Heart left ventricle (tissue), 16 donors: ENCODE results near the gene TXNRD2. TPM values are rescaled to one million over a fixed set of nuclear protein-coding genes. Genes with fewer than 3 reads are reported as not detected.

ENCODE experiments used
- ATAC-seq, 4 donors: fragments of 200-7000 bp; cut with Tn5 transposase; one replicate each; pipeline ENCODE4 v1.9.1; 2020 to 2022; ENCODE audit warnings: moderate library complexity in 4 of 4, mild to moderate bottlenecking in 3 of 4, moderate number of reproducible peaks in 1 of 4
- DNase-seq, 5 donors: peaks; one replicate each; pipeline ENCODE4 v3.0.0-alpha.2; 2020
- H3K27ac ChIP-seq, 12 donors: fragments of 200-600 bp; sonication (generic) in 4 of 12; one replicate each; pipeline versions ENCODE4 v1.5.0 to v1.8.0; 2016 to 2022; ENCODE audit warnings: mild to moderate bottlenecking in 2 of 12
- H3K27me3 ChIP-seq, 9 donors: fragments of 200-600 bp; sonication (generic) in 2 of 9; one replicate each; pipeline versions ENCODE4 v1.5.1 to v1.8.0; 2016 to 2022; ENCODE audit warnings: mild to moderate bottlenecking in 3 of 9
- H3K36me3 ChIP-seq, 9 donors: fragments of 200-600 bp; sonication (generic) in 2 of 9; one replicate each; pipeline versions ENCODE4 v1.5.0 to v1.8.0; 2018 to 2022; ENCODE audit warnings: mild to moderate bottlenecking in 2 of 9
- H3K4me1 ChIP-seq, 12 donors: fragments of 200-600 bp; sonication (generic) in 4 of 12; one replicate each; pipeline versions ENCODE4 v1.5.0 to v1.8.0; 2016 to 2022; ENCODE audit warnings: mild to moderate bottlenecking in 3 of 12
- H3K4me3 ChIP-seq, 12 donors: fragments of 200-600 bp; sonication (generic) in 4 of 12; one replicate each; pipeline versions ENCODE4 v1.5.0 to v1.8.0; 2017 to 2022; ENCODE audit warnings: mild to moderate bottlenecking in 9 of 12, moderate library complexity in 4 of 12
- H3K9me3 ChIP-seq, 12 donors: fragments of 200-600 bp; sonication (generic) in 4 of 12; one replicate each; pipeline versions ENCODE4 v1.5.0 to v1.8.0; 2016 to 2022; ENCODE audit warnings: mild to moderate bottlenecking in 1 of 12
- POLR2A ChIP-seq, 2 donors: fragments of 450-650 bp; IDR thresholded peaks; one replicate each; pipeline ENCODE4 v1.6.1; 2017; ENCODE audit warnings: antibody characterized with exemption in 2 of 2, mild to moderate bottlenecking in 2 of 2, moderate library complexity in 2 of 2
- WGBS, 4 donors: extraction: QIAGEN DNeasy Blood & Tissue Kit in 2 of 4; methylation state at CpG; one replicate each; pipeline versions ENCODE4 v1.1.5 to v1.1.7; 2013 to 2018; 5-methylcytosine and 5-hydroxymethylcytosine counted together
- intact Hi-C, 10 donors: fragments of 100-400 bp; cut with DNase I; formaldehyde crosslinking; loops; one replicate each; pipeline versions ENCODE4 v1.11.1 to v1.14.2; 2022
- polyA plus RNA-seq, 2 donors: library from polyadenylated mRNA; stranded (reverse); fragments of 200-250 nt; gene quantifications; one replicate each; pipeline ENCODE4 v1.2.3, GENCODE V29; 2013
- total RNA-seq, 9 donors: library from RNA; depleted of rRNA in 2 of 9; stranded (reverse); fragments of >200 nt in 2 of 9; fragmentation: NEBNext Ultra II Directional in 3 of 9; extraction: Animal tissue kit (Norgen Biotek cat#: 25700) in 3 of 9; gene quantifications; one replicate each; pipeline versions ENCODE4 v1.1.0 to v1.2.4, GENCODE V29; 2016 to 2023
- TF ChIP-seq, protein P1 (sequence below), 12 donors: fragments of 200-600 bp; sonication (generic) in 4 of 12; IDR thresholded peaks; one replicate each; pipeline versions ENCODE4 v1.5.0 to v1.8.0; 2018 to 2022; ENCODE audit warnings: antibody characterized with exemption in 12 of 12, mild to moderate bottlenecking in 5 of 12
- donor health status: ischemic (EF 13 %, LVEDD 7.1; RV severe dilation, severe dysfunction).
- donor health status: healthy with polysubstance abuse.
- donor health status: DM: no; HTN: yes; CAD: no.
- donor health status: DM: no; HTN: no; CAD: no.
- donor health status: ischemic (EF 25% LVEDD 6.9; RV normal size, moderate dysfunction).
- donor health status: ischemic (EF 25% LVEDD 5.7; RV mildly dilated, moderate dysfunction).
- donor health status: healthy.
- donor health status: DM: yes; HTN: yes; CAD: no.
- donor health status: ischemic (EF 35%, LVEDD 5.7; RV mildly dilated, moderate dysfunction).
- donor health status: nonischemic (EF 11% LVEDD 7.7; RV severe dilation, severe dysfunction).
- donor health status: DM: yes; HTN: yes; CAD: no.
- donor health status: PGD.
- donor health status: ischemic (EF 29% LVEDD 5.4; RV normal size, mild dysfunction).
- donor health status: nonischemic (EF 23%, LVEDD 6.1; RV moderate dilation, normal function).

The TXNRD2 gene
- total and polyA plus RNA-seq, 11 donors = 23.4 to 60.2 (median 33.5) TPM

DNA sequence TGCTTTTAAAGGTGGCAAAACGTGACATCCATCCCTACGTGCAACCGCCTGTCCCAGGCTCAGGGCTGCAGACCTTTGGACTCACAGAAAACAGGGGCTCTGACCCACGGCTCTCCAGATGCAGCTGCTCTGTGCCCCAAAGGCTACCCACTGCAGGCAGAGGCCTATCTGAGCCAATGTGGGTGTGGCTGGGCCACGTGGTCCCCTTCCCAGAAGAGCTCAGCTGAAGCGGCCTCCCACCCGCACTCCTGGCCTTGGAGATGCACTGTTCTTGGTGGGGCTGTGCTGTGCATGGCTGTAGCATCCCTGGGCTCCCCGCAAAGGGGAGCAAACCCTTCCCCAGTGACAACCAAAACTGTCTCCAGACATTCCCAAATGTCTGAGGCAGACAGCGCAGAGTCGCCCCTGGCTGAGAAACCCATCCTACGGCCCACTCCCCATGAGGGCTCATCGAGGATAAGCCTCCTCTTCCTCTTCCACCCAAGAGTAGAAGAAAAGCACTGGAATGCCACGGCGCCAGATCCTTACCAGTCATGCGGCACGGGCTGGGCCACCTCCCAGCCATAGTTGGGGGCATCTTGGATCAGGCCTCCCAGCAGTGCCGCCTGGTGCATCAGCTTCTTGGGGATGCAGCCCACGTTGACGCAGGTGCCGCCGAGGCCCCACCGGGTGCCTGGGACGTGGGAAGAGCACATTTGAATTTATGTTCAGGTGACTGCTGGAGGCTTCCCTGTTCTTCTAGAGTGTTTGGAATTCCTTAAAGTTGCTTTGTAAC lies 23.1 kb downstream of the TXNRD2 start:
- Histone ChIP-seq H3K36me3 (peaks cover 0 to 58% (median 51%) of the 10 kb centered on the region in 9 donors), H3K4me1 (no peaks in the 10 kb centered on the region), H3K9me3 (peaks cover 0 to 3% (median 0%) of the 10 kb centered on the region in 12 donors), H3K27ac (no peak overlapping the region), H3K4me3 (no peak overlapping the region), H3K27me3 (no peaks in the 10 kb centered on the region)
- intact Hi-C loops = loop anchor here in 1 of 10 donors (10.0 kb wide), 1 partner anchor 64 kb away; the partner anchor contains the start of genes GNB1L and RTL10
- DNase-seq = no peak
- ATAC-seq = no peak
- 78 to 87% (median 86%) methylated on average over 20 to 23 of the region's 23 CpGs for whole genome bisulfite sequencing, 4 donors
- no peak for TF ChIP-seq POLR2A (IDR thresholded peaks at IDR 0.05)
- TF ChIP-seq, protein P1, sequence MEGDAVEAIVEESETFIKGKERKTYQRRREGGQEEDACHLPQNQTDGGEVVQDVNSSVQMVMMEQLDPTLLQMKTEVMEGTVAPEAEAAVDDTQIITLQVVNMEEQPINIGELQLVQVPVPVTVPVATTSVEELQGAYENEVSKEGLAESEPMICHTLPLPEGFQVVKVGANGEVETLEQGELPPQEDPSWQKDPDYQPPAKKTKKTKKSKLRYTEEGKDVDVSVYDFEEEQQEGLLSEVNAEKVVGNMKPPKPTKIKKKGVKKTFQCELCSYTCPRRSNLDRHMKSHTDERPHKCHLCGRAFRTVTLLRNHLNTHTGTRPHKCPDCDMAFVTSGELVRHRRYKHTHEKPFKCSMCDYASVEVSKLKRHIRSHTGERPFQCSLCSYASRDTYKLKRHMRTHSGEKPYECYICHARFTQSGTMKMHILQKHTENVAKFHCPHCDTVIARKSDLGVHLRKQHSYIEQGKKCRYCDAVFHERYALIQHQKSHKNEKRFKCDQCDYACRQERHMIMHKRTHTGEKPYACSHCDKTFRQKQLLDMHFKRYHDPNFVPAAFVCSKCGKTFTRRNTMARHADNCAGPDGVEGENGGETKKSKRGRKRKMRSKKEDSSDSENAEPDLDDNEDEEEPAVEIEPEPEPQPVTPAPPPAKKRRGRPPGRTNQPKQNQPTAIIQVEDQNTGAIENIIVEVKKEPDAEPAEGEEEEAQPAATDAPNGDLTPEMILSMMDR (IDR thresholded peaks at IDR 0.05) = no peak

DNA sequence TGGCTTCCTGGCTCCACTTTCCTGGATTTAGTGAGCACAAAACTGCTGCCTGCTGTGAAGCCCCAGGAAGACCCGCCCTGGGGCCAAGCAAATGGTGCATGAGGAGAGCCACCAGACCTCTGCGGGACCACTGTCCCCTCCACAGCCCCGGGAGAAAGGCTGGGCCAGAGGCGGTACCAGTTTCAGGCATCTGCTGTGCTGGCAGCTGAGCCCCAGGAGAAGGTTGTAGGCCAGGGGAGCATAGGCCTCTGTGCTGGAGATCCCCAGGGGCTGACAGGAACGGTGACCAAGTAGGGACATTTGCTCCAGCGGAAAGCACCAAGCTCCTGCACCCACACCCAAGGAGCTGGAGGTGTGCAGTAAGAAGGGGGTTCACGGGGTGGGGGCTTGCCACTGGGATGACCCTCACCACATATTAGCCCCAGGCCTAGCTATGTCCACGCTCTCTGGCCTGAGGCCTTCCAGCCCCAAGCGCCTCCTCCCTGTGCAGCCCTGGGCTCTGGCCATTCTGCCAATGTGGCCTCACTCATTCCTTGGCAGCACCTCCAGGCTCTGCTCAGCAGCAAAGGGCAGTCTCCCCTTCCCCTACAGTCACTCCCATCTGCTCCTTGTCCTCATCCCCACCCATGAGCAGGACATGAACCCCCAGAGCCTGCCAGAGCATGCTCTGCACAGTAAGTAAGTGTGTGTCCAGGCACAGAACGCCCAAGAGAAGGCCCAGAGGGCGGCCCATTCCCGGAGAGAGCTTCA lies 24.1 kb downstream of the TXNRD2 start:
- Histone ChIP-seq H3K27me3 (no peaks in the 10 kb centered on the region), H3K36me3 (peaks cover 0 to 64% (median 58%) of the 10 kb centered on the region in 9 donors), H3K27ac (no peak overlapping the region), H3K9me3 (peaks cover 0 to 6% (median 0%) of the 10 kb centered on the region in 12 donors), H3K4me3 (no peak overlapping the region), H3K4me1 (no peaks in the 10 kb centered on the region)
- no peak for TF ChIP-seq POLR2A (IDR thresholded peaks at IDR 0.05)
- TF ChIP-seq, protein P1 (IDR thresholded peaks at IDR 0.05) = no peak
- DNase-seq (no peak), ATAC-seq (no peak)
- intact Hi-C loops = loop anchor here in 1 of 10 donors (10.0 kb wide), 1 partner anchor 63 kb away; the partner anchor contains the start of genes GNB1L and RTL10
- 94 to 99% (median 95%) methylated on average over 9 to 12 of the region's 12 CpGs for WGBS, 4 donors

DNA sequence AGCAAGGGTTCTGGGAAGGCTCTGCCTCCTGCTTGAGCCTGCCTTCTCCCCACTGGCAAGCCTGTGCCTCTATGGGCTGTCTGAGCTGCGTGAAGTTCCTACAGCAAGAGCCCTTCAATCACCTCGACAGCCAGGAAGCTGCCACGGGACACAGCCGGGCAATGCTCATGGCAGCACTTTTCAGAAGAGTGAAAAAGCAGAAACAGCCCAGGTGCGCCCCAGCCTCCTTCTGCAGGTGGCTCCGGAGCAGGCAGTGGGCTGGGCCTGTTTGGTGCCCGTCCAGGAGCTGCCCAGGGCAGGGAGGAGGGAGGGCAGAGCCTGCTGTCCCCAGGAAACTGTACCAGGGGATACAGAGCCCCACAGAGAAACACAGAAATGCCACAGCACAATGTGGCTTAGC lies 24.7 kb downstream of the TXNRD2 start:
- 81 to 89% (median 84%) methylated on average over 5 to 7 of the region's 7 CpGs for WGBS, 4 donors
- no peak for DNase-seq
- no peak for TF ChIP-seq POLR2A (IDR thresholded peaks at IDR 0.05)
- TF ChIP-seq, protein P1 (IDR thresholded peaks at IDR 0.05) = no peak
- H3K4me3 ChIP-seq = no peak overlapping the region
- H3K4me1 ChIP-seq = no peaks in the 10 kb centered on the region
- ATAC-seq = no peak
- no peaks in the 10 kb centered on the region for H3K27me3 ChIP-seq
- H3K27ac ChIP-seq = no peak overlapping the region
- intact Hi-C loops = loop anchor here in 1 of 10 donors (10.0 kb wide), 1 partner anchor 62 kb away; the partner anchor contains the start of genes GNB1L and RTL10
- H3K36me3 ChIP-seq = peaks cover 0 to 68% (median 65%) of the 10 kb centered on the region in 9 donors
- H3K9me3 ChIP-seq = peaks cover 0 to 6% (median 0%) of the 10 kb centered on the region in 12 donors

DNA sequence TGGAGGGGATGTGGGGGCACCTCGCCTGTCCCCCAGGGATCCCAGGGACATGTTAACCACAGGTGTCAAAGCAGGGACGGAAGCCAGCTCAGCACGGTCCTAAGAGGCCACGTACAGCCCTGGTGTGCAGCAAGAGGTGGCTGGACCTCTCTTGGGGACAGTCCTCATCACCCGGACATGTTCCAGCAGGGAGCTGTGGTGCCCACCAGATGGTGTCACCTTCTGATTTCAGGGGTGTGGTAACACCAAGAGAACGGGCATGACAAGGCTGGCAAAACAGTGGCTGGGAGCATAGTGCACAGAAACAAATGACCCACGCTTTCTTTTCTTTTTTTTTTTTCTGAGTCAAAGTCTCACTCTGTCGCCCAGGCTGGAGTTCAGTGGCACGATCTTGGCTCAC lies 25.6 kb downstream of the TXNRD2 start:
- Histone ChIP-seq H3K36me3 (peaks cover 0 to 75% (median 69%) of the 10 kb centered on the region in 9 donors), H3K27me3 (no peaks in the 10 kb centered on the region), H3K9me3 (peaks cover 0 to 6% (median 0%) of the 10 kb centered on the region in 12 donors), H3K27ac (no peak overlapping the region), H3K4me3 (no peak overlapping the region), H3K4me1 (no peaks in the 10 kb centered on the region)
- TF ChIP-seq, protein P1 (IDR thresholded peaks at IDR 0.05) = no peak
- TF ChIP-seq POLR2A (IDR thresholded peaks at IDR 0.05) = no peak
- DNase-seq (no peak), ATAC-seq (no peak)
- intact Hi-C loops = loop anchor here in 1 of 10 donors (10.0 kb wide), 1 partner anchor 61 kb away; the partner anchor contains the start of genes GNB1L and RTL10
- 91 to 97% (median 94%) methylated on average over 9 of the region's 9 CpGs for WGBS, 4 donors
